ENCODE measurements around the gene MAST2. TPM values are rescaled to one million over a fixed set of nuclear protein-coding genes. Genes with fewer than 3 reads are reported as not detected.

The MAST2 gene
- total RNA-seq, 3 donors from 2014 or later, result 28.0 to 34.4 (median 31.6) TPM

DNA sequence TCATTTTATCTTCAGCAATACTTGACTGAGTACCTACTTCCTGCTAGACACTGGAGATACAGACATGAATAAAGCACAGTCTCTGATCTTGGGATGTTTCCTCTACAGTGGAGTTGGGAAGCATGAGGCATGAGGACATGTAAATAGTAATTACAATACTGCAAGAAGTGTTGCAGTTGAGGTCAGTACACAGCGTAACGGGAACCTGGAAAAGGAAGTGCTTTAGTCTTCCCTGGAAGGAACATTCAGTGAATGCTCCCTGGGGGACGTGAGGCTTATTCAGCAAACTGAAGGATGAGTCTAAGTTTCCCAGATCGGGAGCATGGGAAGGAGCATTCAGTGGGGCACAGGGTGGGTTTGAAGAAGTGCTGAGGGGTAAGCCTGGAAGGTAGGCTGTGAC is 216.6 kb downstream of the MAST2 start:
- intact Hi-C loops (cut with DNase I; ENCODE audit: low total_unique reads), result no loop called here
- Histone ChIP-seq H3K9me3 (no peaks in the 10 kb centered on the region), H3K4me1 (no peaks in the 10 kb centered on the region), H3K4me3 (no peak overlapping the region), H3K27me3 (no peaks in the 10 kb centered on the region), H3K27ac (no peak overlapping the region), H3K36me3 (no peaks in the 10 kb centered on the region)
- DNase-seq (ENCODE audit: low spot score in 2 of 2), result no peak
- TF ChIP-seq POLR2AphosphoS5 (IDR thresholded peaks at IDR 0.05) (no peak), POLR2A (IDR thresholded peaks at IDR 0.05) (no peak)
- TF ChIP-seq, protein P1, sequence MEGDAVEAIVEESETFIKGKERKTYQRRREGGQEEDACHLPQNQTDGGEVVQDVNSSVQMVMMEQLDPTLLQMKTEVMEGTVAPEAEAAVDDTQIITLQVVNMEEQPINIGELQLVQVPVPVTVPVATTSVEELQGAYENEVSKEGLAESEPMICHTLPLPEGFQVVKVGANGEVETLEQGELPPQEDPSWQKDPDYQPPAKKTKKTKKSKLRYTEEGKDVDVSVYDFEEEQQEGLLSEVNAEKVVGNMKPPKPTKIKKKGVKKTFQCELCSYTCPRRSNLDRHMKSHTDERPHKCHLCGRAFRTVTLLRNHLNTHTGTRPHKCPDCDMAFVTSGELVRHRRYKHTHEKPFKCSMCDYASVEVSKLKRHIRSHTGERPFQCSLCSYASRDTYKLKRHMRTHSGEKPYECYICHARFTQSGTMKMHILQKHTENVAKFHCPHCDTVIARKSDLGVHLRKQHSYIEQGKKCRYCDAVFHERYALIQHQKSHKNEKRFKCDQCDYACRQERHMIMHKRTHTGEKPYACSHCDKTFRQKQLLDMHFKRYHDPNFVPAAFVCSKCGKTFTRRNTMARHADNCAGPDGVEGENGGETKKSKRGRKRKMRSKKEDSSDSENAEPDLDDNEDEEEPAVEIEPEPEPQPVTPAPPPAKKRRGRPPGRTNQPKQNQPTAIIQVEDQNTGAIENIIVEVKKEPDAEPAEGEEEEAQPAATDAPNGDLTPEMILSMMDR (IDR thresholded peaks at IDR 0.05), result no peak

DNA sequence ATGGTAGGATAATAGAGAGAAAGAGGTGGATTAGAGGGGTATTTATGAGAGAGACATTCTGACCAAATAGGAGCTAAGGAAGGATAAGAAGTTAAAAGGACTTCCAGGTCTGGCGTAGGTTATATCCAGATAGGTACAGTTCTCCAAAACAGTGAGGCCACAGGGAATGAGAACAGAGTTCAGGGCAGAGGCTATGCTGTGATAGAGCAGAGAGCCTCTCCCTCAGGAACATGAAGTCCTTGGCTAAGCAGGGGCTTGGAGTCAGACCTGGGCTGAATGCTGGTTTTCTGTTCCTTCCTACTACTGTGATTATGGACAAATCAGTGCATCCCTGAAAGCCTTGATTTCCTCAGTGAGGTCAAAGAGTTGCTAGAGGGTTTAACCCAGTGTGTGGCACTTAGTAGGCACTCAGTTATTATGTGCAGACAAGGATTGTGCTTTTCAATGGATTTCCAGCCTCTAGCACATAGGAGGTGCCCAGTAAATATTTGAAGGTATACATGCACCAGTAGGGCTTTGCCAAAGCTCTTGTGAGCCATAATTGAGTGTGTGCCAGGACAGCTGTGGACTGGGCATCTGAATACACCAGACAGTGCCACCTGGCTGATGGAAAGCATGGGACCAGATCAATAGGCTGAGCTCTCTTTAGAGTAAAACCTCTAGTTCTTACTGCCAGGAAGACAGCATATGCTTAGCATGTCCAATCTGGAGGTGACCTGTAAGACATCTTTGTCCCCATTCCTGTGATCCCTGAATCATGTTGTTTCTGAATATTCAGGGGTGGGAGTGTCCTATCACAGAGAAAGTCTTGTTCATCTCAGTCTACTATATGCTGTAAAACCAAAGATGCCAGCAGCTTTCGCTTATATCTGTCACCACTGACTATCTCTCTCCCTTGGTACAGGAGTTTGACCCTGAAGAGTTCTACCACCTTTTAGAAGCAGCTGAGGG is 217.9 kb downstream of the MAST2 start:
- TF ChIP-seq POLR2A (IDR thresholded peaks at IDR 0.05), result no peak
- TF ChIP-seq, protein P1 (IDR thresholded peaks at IDR 0.05), result no peak
- TF ChIP-seq POLR2AphosphoS5 (IDR thresholded peaks at IDR 0.05), result no peak
- H3K27me3 ChIP-seq, result no peaks in the 10 kb centered on the region

DNA sequence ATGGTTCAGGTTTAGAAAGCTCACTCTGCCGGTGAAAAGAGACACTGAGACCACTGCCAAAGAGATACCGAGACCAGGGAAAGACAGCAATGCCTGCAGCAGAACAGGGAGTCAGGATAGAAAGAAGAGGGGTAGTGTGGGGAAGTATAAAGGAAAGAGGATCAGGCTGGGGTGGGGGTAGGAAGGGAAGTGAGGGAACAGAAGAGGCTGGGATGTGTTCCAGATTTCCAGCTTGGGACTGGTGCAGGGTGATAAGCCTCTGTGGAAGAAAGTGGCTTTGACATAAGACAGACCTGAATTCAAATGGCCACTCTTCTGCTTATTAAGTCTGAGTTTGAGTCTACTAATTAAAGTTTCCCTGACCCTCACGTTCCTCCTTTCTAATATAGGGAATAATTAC is 223.1 kb downstream of the MAST2 start:
- H3K9me3 ChIP-seq, result no peaks in the 10 kb centered on the region
- no peak overlapping the region for H3K27ac ChIP-seq
- DNase-seq (ENCODE audit: low spot score in 2 of 2), result no peak
- intact Hi-C loops (cut with DNase I; ENCODE audit: low total_unique reads), result no loop called here
- H3K36me3 ChIP-seq, result no peaks in the 10 kb centered on the region
- H3K27me3 ChIP-seq, result no peaks in the 10 kb centered on the region
- H3K4me3 ChIP-seq, result no peak overlapping the region
- H3K4me1 ChIP-seq, result no peaks in the 10 kb centered on the region
- TF ChIP-seq POLR2A (IDR thresholded peaks at IDR 0.05), result no peak
- no peak for TF ChIP-seq POLR2AphosphoS5 (IDR thresholded peaks at IDR 0.05)
- TF ChIP-seq, protein P1 (IDR thresholded peaks at IDR 0.05), result no peak

More for the DNA sequence above, 217.9 kb downstream of the MAST2 start:
- DNase-seq (ENCODE audit: low spot score in 2 of 2), result no peak
- Histone ChIP-seq H3K4me3 (no peak overlapping the region), H3K9me3 (no peaks in the 10 kb centered on the region), H3K4me1 (no peaks in the 10 kb centered on the region), H3K36me3 (no peaks in the 10 kb centered on the region), H3K27ac (no peak overlapping the region)
- intact Hi-C loops (cut with DNase I; ENCODE audit: low total_unique reads), result no loop called here

DNA sequence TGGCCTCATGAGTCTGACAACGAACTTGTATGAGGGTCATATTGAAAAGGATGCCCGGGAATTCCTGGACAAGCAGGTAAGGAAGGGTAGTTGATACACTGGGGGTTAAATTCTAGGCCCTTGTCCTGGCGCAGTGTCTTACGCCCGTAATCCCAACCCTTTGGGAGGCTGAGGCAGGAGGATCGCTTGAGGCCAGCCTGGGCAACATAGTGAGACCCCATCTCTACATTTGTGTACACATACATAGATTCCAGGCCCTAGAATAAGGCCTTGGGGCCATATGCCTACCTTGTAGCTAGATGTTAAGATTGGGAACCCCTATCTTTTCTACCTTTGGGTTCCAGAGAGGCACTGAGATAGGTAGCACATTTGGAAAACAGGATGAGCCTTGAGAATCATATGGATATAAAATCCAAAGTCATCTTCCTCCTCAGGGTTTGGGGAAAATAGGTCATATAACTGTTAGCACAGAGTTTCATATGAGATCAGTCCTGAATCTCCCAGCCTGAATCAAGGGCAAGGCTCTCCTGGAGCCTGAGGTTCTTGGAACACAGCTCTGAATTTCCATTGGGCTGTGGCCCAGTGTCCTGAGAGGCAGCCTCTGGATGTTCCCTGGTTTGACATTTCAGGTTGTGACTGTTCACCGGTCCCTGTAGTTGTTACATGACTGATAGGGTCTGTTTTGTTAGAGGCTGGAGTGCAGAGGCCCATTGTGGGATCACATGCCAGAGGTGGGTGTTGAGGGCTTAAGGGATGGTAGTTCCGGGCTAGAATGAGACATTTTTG is 224.6 kb downstream of the MAST2 start:
- Histone ChIP-seq H3K9me3 (no peaks in the 10 kb centered on the region), H3K4me3 (no peak overlapping the region), H3K27ac (no peak overlapping the region), H3K4me1 (no peaks in the 10 kb centered on the region), H3K36me3 (no peaks in the 10 kb centered on the region), H3K27me3 (no peaks in the 10 kb centered on the region)
- no peak for TF ChIP-seq POLR2A (IDR thresholded peaks at IDR 0.05)
- TF ChIP-seq POLR2AphosphoS5 (IDR thresholded peaks at IDR 0.05), result no peak
- TF ChIP-seq, protein P1 (IDR thresholded peaks at IDR 0.05), result no peak
- intact Hi-C loops (cut with DNase I; ENCODE audit: low total_unique reads), result no loop called here
- DNase-seq (ENCODE audit: low spot score in 2 of 2), result no peak

Data from breast epithelium (tissue), 4 donors.